Measurements from ENCODE around the gene CLIP4. TPM values are rescaled to one million over a fixed set of nuclear protein-coding genes. Genes with fewer than 3 reads are reported as not detected.

Gene CLIP4
- total RNA-seq, 1 experiment from 2014 or later = 134 TPM

DNA sequence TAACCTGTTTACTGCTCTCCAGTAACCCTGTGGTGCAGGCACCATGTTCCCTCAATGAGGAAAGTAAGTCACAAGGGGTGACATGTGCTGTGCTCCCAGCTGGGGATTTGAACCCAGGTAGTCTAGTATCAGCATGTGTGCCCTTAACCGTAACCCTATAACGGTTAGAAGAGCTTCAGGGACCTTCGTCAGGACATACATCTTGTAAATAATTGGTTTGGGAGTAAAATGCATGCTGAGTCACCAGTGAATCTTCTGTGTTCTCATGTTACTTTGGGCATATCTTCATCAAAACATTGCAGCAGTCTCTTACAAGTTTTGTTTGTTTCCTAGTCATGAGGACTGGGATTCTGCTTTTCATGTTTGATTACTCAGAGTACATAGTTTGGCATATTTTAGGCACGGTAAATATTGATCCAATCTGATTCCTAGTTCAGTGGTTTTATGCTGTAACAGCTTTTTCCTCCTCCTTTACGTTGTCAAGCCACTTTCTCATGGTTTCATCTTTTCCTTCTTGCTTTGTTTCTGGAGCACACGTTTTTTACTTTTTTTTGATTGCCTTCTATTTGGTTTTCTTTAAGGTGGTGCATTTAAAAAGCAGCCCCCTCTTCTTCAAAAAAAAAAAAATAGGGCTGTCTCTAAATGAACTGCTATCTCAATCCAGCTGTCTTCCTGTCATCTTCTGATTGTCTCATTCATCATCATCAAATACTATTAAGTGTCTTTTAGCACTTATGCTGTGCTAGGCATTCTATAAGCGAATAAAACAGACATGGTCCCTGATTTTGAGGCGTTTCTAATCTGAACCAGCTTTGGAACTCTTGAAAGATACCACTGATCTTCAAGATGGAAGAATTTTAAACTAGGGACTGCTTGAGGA, 50.4 kb downstream of the CLIP4 start:
- Histone ChIP-seq H3K79me2 (ENCODE audit: low read depth) (no peaks in the 10 kb centered on the region), H3K27ac (peak overlapping the region; percentile 39), H3K27me3 (ENCODE audit: insufficient read depth, low read depth) (no peaks in the 10 kb centered on the region), H4K20me1 (ENCODE audit: insufficient read depth) (peaks cover 6% of the 10 kb centered on the region; the same call in 1 of the 2 replicates), H3K9me2 (ENCODE audit: insufficient read depth) (no peaks in the 10 kb centered on the region), H2AFZ (no peak overlapping the region), H3K4me3 (no peak overlapping the region), H3K4me2 (peak overlapping the region; percentile 7; the same call in 1 of the 2 replicates), H3F3A (ENCODE audit: insufficient read depth, low read depth) (peaks cover 36% of the 10 kb centered on the region), H3K9me3 (ENCODE audit: insufficient read depth, low read depth) (no peaks in the 10 kb centered on the region), H3K36me3 (ENCODE audit: low read depth) (peaks cover 59% of the 10 kb centered on the region), H3K4me1 (replicated peaks; ENCODE audit: insufficient read depth) (peaks cover 20% of the 10 kb centered on the region)
- TF ChIP-seq, protein P1, sequence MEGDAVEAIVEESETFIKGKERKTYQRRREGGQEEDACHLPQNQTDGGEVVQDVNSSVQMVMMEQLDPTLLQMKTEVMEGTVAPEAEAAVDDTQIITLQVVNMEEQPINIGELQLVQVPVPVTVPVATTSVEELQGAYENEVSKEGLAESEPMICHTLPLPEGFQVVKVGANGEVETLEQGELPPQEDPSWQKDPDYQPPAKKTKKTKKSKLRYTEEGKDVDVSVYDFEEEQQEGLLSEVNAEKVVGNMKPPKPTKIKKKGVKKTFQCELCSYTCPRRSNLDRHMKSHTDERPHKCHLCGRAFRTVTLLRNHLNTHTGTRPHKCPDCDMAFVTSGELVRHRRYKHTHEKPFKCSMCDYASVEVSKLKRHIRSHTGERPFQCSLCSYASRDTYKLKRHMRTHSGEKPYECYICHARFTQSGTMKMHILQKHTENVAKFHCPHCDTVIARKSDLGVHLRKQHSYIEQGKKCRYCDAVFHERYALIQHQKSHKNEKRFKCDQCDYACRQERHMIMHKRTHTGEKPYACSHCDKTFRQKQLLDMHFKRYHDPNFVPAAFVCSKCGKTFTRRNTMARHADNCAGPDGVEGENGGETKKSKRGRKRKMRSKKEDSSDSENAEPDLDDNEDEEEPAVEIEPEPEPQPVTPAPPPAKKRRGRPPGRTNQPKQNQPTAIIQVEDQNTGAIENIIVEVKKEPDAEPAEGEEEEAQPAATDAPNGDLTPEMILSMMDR (conservative IDR thresholded peaks at IDR 0.05) = no peak
- no peak for TF ChIP-seq EZH2 (IDR thresholded peaks at IDR 0.05; ENCODE audit: low read depth)
- CTCF ChIA-PET = no interaction called here
- peak in 1 of 2 experiments; percentile 73 for DNase-seq
- intact Hi-C loops (cut with micrococcal nuclease; ENCODE audit: unreplicated experiment) = no loop called here
- no TSS peak for BruUV-seq (replicated peaks)
- POLR2A ChIA-PET (ENCODE audit: unreplicated experiment) = interaction anchor here (0.6 kb wide), 1 partner anchor 51 kb away, joined by 4 read pairs; no protein-coding TSS in a partner anchor

GRCh38 chr2:29166242-29167039, 51.2 kb downstream of the CLIP4 start:
- ChIA-PET CTCF (no interaction called here), POLR2A (ENCODE audit: unreplicated experiment) (no interaction called here)
- Histone ChIP-seq H3K27me3 (ENCODE audit: insufficient read depth, low read depth) (no peaks in the 10 kb centered on the region), H3K36me3 (ENCODE audit: low read depth) (peaks cover 56% of the 10 kb centered on the region), H3K4me1 (replicated peaks; ENCODE audit: insufficient read depth) (peaks cover 20% of the 10 kb centered on the region), H2AFZ (no peak overlapping the region), H3F3A (ENCODE audit: insufficient read depth, low read depth) (peaks cover 36% of the 10 kb centered on the region), H3K79me2 (ENCODE audit: low read depth) (no peaks in the 10 kb centered on the region), H3K9me2 (ENCODE audit: insufficient read depth) (no peaks in the 10 kb centered on the region), H3K4me2 (peak overlapping the region; percentile 7; the same call in 1 of the 2 replicates), H3K4me3 (no peak overlapping the region), H3K9me3 (ENCODE audit: insufficient read depth, low read depth) (no peaks in the 10 kb centered on the region), H3K27ac (peak overlapping the region; percentile 39), H4K20me1 (ENCODE audit: insufficient read depth) (peaks cover 6% of the 10 kb centered on the region; the same call in 1 of the 2 replicates)
- DNase-seq = no peak
- no TSS peak for BruUV-seq (replicated peaks)
- intact Hi-C loops (cut with micrococcal nuclease; ENCODE audit: unreplicated experiment) = no loop called here
- TF ChIP-seq, protein P1 (conservative IDR thresholded peaks at IDR 0.05) = no peak
- TF ChIP-seq EZH2 (IDR thresholded peaks at IDR 0.05; ENCODE audit: low read depth) = no peak

DNA sequence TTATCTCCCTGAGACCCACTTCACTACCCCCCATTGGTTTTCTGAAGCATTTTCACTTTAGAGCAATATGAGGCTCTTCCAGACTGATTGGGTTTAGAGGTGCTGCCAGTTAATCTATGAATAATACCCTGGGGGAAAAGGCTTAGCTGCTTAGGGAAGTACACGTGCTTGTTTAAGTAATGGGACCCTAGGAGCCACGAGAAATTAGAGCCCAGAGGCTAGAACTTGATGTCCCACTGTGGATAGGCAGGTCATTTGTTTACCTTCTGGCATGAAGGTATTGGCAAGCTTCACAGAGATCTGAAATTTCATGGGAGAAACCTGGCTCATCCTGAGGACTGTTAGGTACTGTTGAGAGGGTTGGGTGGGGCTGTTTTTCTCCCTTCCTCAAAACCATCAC, 59.7 kb downstream of the CLIP4 start:
- Histone ChIP-seq H3K9me2 (ENCODE audit: insufficient read depth) (no peaks in the 10 kb centered on the region), H2AFZ (no peak overlapping the region), H4K20me1 (ENCODE audit: insufficient read depth) (no peaks in the 10 kb centered on the region; the same call in none of the 2 replicates), H3F3A (ENCODE audit: insufficient read depth, low read depth) (peaks cover 15% of the 10 kb centered on the region), H3K79me2 (ENCODE audit: low read depth) (no peaks in the 10 kb centered on the region), H3K4me3 (no peak overlapping the region), H3K27me3 (ENCODE audit: insufficient read depth, low read depth) (no peaks in the 10 kb centered on the region), H3K36me3 (ENCODE audit: low read depth) (peaks cover 41% of the 10 kb centered on the region), H3K9me3 (ENCODE audit: insufficient read depth, low read depth) (no peaks in the 10 kb centered on the region), H3K27ac (no peak overlapping the region), H3K4me2 (no peak overlapping the region), H3K4me1 (replicated peaks; ENCODE audit: insufficient read depth) (no peaks in the 10 kb centered on the region)
- DNase-seq = no peak
- CTCF ChIA-PET = no interaction called here
- intact Hi-C loops (cut with micrococcal nuclease; ENCODE audit: unreplicated experiment) = no loop called here
- no TSS peak for BruUV-seq (replicated peaks)
- TF ChIP-seq EZH2 (IDR thresholded peaks at IDR 0.05; ENCODE audit: low read depth) = no peak
- TF ChIP-seq, protein P1 (conservative IDR thresholded peaks at IDR 0.05) = no peak
- POLR2A ChIA-PET (ENCODE audit: unreplicated experiment) = no interaction called here

Data from PC-9 (cell line).